GM19452 (cell line): ENCODE measurements around the gene TOMM40L.
"Not testable (repeated sequence)": the region's sequence is repeated elsewhere in the genome, so short reads cannot be mapped to it uniquely, and the experiment has no call there.

Experiments
- ATAC-seq: cut with Tn5 transposase; IDR thresholded peaks from one replicate; pipeline ENCODE4 v1.9.1; 2021; ENCODE audit not compliant: unreplicated experiment

TOMM40L gene

DNA sequence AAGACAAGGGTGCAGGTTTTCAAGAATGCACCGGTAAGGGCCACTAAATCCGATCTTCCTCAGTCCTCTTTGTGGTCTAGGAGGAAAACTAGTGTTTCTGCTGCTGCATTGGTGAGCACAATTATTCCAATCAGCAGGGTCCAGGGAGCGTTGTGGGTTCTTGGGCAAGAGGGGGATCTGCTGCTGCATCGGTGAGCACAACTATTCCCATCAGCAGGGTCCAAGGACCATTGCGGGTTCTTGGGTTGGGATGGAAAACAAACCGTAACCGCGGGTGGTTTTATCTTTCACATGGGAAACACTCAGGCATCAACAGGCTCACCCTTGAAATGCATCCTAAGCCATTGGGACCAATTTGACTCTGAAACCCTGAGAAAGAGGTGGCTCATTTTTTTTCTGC, 25.7 kb downstream of the TOMM40L start:
- ATAC-seq, result no peak

GRCh38 chr1:161255302-161255701, 29.4 kb downstream of the TOMM40L start:
- not testable (repeated sequence) for ATAC-seq

GRCh38 chr1:161255955-161256520, 30.2 kb downstream of the TOMM40L start:
- ATAC-seq, result not testable (repeated sequence)

DNA sequence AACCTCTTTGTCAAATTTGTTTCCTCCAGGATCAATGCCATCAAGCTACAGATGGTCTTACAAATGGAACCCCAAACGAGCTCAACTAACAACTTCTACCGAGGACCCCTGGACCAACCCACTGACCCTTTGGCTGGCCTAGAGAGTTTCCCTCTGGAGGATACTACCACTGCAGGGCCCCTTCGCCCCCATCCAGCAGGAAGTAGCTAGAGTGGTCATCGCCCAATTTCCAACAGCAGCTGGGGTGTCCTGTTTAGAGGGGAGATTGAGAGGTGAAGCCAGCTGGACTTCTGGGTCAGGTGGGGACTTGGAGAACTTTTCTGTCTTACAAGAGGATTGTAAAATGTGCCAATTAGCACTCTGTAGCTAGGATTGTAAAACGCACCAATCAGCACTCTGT, 31.2 kb downstream of the TOMM40L start:
- not testable (repeated sequence) for ATAC-seq

DNA sequence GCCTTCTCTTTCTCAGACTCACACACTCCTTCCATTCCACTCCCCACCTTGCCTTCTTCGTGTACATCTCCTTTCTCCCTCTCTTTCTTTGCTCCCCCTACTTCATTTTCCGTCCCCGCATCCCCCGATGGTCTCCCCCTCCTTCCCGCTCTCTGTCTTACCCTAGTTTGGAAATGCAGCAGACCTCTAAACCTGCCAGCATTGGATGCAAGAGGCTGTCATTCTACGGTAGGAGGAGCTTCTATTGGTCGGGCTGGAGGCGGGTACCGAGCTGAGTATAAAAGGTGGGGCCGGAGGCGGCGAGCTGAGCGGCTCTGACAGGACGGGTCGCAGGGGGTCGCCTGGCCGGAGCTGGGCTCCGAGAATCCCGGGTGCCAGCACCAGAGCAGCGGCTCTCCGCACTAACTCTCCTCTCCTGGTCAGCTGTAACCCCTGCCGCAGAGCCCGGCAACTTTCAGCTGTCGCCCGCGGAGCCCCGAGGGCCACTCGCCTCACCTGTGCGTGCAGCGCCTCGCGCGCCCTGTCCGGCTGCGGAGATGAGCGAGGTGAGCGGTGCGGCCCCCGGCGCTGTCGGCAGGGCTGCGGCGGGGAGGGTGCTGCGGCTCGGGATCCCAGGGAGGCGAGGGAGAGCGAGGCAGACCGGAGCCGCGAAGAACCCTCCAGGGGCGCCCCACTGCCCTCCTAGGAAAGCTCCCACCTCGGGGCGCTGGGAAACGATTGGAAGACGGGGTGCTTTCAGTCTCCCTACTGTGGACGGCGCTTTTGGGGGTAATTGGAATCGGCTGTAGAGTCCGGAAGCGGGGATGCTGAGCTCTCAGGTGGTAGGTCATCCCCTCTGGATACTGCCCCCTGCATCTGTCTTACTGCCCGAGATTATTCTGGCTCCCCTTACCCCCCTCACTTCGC, 32.8 kb downstream of the TOMM40L start, which contains the start of gene PCP4L1:
TSS of gene PCP4L1 (plus strand) at position 307 of the 906 bp plus-strand sequence. CDS start at position 537, 230 bp downstream.
- no peak for ATAC-seq

- no peak for ATAC-seq
Measured at GRCh38 chr1:161259345-161259702, 33.5 kb downstream of the TOMM40L start.

- ATAC-seq, result no peak
Measured at GRCh38 chr1:161259765-161260164, 33.9 kb downstream of the TOMM40L start.

DNA sequence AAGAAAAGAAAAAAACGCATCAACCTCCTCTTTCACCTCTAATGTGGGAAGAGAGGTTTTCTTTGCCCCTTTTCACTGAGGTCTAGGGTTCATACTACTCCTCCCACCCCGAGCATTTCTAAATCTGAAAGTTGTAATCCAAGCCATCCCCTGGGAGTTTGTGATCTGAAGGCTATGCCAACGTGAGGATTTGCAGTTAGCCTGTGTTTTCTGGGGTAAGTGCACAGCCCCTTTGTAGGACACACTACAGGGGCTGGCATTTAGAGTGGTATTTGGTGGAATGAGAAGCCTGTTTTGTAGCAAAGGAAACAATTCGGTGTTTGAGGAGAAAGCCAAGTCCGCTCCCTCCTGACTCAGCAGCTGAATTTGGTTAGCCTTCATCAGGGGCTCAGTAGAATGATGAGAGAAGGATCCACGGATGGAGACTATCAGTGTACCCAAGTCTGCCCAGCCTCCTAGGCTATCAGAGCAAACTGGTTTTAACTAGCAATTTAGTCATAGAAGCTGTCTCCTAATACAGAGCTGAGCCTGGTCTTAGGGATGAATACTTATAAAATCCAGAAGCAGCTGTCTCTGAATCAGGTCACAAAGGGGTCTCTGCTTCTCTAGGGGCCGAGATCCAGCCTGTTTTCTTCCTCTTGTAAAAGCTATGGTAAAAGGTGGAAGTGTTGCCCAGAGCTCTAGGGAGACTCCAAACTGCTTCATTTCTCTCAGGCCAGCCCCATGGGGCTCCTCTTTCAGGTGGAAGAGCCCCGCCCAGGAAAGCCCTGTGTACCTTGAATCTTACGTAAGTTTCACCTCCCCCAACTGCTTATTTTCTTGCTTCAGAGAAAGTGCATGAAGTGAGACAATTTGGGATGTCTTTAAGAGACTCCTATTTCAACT, 34.8 kb downstream of the TOMM40L start:
- no peak for ATAC-seq

DNA sequence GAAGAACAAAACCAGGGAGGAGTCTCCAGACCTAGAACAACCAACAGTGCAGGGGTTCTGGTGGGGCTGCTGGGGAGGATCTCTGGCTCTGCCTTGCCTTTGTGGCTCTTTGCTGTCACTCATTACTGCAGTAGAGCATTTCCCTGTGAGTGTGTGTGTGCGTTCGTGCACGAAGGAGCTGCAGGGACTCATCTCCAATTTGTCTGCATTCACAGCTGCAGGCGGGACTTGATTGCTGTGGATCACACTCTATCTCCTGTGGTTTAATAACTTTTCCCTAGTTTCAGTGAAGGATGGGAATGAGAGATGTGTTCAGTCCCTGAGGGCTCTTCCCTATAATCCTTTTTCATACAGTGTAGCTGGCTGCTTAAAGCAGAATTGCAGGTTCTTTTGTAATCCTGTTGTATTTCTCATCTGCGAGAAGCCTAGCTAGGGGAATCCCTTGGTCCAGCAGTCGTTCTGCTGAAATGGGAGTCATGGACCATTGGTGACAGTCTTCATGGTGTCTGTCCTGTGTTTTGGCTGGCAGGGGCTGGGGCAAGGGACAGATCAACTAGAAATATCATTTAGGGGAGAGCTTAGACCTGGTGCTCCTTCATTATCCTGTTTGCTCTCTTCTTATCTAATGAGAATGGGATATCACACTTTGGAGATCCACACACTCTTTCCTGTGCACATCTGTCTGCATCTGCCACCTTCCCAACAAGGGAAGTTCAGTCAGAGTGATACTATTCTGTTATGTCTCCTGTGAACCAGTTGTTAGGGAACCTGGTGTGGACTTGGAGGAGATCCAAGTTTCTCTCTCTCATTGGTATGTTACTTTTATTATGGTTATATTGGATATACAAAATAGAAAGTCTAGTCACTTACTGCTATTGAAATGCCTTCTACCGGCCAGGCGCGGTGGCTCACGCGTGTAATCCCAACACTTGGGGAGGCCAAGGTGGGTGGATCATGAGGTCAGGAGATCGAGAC, 35.7 kb downstream of the TOMM40L start:
- no peak for ATAC-seq

DNA sequence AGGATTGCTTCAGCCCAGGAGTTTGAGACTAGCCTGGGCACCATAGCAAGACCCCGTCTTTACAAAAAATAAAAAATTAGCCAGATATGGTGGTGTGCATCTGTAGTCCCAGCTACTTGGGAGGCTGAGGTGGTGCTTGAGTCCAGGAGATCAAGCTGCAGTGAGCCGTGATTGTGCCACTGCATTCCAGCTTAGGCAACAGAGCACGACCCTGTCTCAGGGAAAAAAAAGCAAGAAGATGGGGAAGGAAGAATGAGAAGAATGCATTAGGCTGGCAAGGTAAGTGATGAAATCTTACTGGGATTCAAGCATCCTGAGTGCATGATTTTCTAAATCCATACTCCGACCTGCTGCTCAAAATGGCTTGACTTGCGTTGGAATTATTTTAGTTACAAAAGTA, 39.4 kb downstream of the TOMM40L start:
- no peak for ATAC-seq

GRCh38 chr1:161266202-161266601, 40.3 kb downstream of the TOMM40L start:
- no peak for ATAC-seq

DNA sequence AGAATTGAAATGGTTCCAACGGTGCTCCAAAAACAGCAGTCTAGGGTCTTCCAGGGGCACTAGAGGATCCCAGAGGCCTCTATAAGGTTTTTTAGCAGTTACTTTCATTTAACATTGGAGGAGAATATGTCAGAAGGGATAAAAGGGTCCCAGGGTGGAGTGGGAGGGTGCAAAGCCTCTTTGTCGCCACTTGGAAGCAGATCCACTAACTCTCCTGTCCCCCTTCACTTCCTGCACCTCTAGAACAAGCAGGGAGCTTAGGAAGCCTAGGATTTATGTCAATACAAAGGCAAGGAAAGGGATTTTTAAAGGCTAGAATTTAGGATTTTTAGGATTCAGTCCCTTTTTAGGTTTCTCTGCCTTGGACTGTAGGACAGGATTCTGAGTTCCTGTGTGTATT, 41.0 kb downstream of the TOMM40L start:
- no peak for ATAC-seq

- ATAC-seq, result no peak
Measured at GRCh38 chr1:161267321-161267720, 41.5 kb downstream of the TOMM40L start.

DNA sequence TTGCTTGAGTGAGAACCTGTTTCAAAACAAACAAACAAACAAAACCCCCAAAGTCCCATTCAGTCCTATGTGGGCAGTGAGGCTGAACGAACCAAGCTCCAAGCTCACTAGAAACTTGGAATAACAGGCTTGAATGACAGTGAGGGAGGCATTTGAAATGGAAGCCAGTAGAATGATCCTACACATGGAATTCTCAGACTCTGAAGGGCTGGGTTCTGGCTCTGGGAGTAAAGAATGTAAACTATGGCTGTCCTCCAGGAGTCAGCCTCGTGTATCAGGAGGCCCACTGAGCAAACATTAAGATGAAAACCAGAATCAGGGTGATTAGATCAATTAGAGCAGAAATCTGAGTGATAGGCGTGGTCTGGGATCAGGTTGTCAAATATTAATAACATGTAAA, 47.5 kb downstream of the TOMM40L start:
- no peak for ATAC-seq

GRCh38 chr1:161274874-161275273, 49.0 kb downstream of the TOMM40L start:
- ATAC-seq, result no peak
